Peyer's patch (tissue), 4 donors: Measurements from ENCODE around the gene LGI1.

ENCODE experiments used
- POLR2A ChIP-seq, 2 donors: fragments of 450-650 bp; IDR thresholded peaks; one replicate each; pipeline ENCODE4 v1.5.1; 2017; ENCODE audit warnings: antibody characterized with exemption in 2 of 2, mild to moderate bottlenecking in 2 of 2, moderate library complexity in 2 of 2
- TF ChIP-seq, protein P1 (sequence below), 6 experiments: fragments of 450-650 bp in 4 of 6; fragments of 200-600 bp in 2 of 6; sonication (generic) in 1 of 6; IDR thresholded peaks; one replicate each; pipeline ENCODE4 v1.5.1; 2017 to 2019; ENCODE audit warnings: antibody characterized with exemption in 6 of 6, mild to moderate bottlenecking in 3 of 6, moderate library complexity in 1 of 6

DNA sequence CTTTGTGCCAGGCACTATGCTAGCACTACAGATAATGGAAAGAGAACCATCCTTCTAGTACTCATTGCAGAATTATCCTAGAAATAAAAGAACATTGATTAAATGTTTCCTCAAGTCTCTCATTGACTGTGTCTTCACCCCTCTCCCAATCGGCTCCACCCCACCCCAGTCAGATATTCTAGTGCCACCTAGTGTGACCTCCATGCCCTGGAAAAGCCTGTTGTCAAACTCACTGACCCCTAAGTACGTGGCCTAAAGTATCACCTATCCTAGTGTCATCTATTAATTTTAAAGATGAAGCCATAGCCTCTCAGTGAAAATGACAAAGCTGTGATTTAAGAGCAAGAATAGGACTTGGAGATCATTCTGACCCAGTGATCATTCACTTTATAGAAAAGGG, 26.3 kb downstream of the LGI1 start:
- TF ChIP-seq, protein P1, sequence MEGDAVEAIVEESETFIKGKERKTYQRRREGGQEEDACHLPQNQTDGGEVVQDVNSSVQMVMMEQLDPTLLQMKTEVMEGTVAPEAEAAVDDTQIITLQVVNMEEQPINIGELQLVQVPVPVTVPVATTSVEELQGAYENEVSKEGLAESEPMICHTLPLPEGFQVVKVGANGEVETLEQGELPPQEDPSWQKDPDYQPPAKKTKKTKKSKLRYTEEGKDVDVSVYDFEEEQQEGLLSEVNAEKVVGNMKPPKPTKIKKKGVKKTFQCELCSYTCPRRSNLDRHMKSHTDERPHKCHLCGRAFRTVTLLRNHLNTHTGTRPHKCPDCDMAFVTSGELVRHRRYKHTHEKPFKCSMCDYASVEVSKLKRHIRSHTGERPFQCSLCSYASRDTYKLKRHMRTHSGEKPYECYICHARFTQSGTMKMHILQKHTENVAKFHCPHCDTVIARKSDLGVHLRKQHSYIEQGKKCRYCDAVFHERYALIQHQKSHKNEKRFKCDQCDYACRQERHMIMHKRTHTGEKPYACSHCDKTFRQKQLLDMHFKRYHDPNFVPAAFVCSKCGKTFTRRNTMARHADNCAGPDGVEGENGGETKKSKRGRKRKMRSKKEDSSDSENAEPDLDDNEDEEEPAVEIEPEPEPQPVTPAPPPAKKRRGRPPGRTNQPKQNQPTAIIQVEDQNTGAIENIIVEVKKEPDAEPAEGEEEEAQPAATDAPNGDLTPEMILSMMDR (IDR thresholded peaks at IDR 0.05): no peak
- TF ChIP-seq POLR2A (IDR thresholded peaks at IDR 0.05): no peak
